ENCODE measurements around the gene SSC5D. TPM values are rescaled to one million over a fixed set of nuclear protein-coding genes. Genes with fewer than 3 reads are reported as not detected.

The SSC5D gene
- total and polyA plus RNA-seq, 10 of the 15 experiments (the other 5 are each of a cell fraction or from before 2014, with no cell fraction given) = 0.03 to 0.13 (median 0.05) TPM; not detected in 4

DNA sequence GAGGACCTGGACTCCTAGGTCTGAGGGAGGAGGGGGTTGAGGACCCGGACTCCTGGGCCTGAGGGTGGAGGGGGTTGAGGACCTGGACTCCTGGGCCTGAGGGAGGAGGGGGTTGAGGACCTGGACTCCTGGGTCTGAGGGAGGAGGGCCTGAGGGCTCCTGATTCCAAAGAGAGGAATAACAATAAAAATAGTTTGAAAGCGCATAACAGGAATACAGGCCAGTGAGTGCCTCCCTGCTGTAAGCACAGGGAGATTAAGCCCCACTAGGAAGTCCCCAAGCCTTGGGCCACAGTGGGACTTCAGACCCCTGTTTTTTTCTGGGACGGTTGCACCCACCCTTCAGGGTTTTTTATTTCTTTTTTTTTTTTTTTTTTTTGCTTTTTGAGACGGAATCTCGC, 49.9 kb downstream of the SSC5D start:
- intact Hi-C loops (cut with micrococcal nuclease; ENCODE audit: unreplicated experiment) (no loop called here), in situ Hi-C loops (cut with MboI) (no loop called here)
- no peak overlapping the region for H3K9ac ChIP-seq (ENCODE audit: control insufficient read depth, insufficient read depth, low read length)
- no TSS peak for BruUV-seq (replicated peaks)
- no peaks in the 10 kb centered on the region for H3K79me2 ChIP-seq (ENCODE audit: control insufficient read depth, insufficient read depth, low read length)
- H3K4me3 ChIP-seq = no peak overlapping the region
- TF ChIP-seq POLR2AphosphoS5 (IDR thresholded peaks at IDR 0.05; ENCODE audit: low read length) = no peak
- no peak for TF ChIP-seq RCOR1 (conservative IDR thresholded peaks at IDR 0.05; ENCODE audit: low read depth, low read length)
- no peak for TF ChIP-seq NBN (IDR thresholded peaks at IDR 0.05)
- no peak for TF ChIP-seq RAD51 (IDR thresholded peaks at IDR 0.05)
- no peak for TF ChIP-seq TARDBP (IDR thresholded peaks at IDR 0.05; ENCODE audit: borderline replicate concordance)
- TF ChIP-seq ZNF217 (IDR thresholded peaks at IDR 0.05) = no peak
- TF ChIP-seq PAX5 (IDR thresholded peaks at IDR 0.05; ENCODE audit: borderline replicate concordance, low read depth, low read length) = no peak
- no peak for TF ChIP-seq NFYA (IDR thresholded peaks at IDR 0.05; ENCODE audit: borderline replicate concordance, low read depth, low read length)
- TF ChIP-seq, protein P1, sequence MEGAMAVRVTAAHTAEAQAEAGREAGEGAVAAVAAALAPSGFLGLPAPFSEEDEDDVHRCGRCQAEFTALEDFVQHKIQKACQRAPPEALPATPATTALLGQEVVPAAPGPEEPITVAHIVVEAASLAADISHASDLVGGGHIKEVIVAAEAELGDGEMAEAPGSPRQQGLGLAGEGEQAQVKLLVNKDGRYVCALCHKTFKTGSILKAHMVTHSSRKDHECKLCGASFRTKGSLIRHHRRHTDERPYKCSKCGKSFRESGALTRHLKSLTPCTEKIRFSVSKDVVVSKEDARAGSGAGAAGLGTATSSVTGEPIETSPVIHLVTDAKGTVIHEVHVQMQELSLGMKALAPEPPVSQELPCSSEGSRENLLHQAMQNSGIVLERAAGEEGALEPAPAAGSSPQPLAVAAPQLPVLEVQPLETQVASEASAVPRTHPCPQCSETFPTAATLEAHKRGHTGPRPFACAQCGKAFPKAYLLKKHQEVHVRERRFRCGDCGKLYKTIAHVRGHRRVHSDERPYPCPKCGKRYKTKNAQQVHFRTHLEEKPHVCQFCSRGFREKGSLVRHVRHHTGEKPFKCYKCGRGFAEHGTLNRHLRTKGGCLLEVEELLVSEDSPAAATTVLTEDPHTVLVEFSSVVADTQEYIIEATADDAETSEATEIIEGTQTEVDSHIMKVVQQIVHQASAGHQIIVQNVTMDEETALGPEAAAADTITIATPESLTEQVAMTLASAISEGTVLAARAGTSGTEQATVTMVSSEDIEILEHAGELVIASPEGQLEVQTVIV (IDR thresholded peaks at IDR 0.05; ENCODE audit: borderline replicate concordance, partially characterized antibody) = no peak
- no peak for TF ChIP-seq RELA (IDR thresholded peaks at IDR 0.05; ENCODE audit: borderline replicate concordance, partially characterized antibody)
- TF ChIP-seq CBX5 (IDR thresholded peaks at IDR 0.05; ENCODE audit: low read depth) = no peak
- TF ChIP-seq STAT1 (conservative IDR thresholded peaks at IDR 0.05) = no peak
- TF ChIP-seq, protein P2, sequence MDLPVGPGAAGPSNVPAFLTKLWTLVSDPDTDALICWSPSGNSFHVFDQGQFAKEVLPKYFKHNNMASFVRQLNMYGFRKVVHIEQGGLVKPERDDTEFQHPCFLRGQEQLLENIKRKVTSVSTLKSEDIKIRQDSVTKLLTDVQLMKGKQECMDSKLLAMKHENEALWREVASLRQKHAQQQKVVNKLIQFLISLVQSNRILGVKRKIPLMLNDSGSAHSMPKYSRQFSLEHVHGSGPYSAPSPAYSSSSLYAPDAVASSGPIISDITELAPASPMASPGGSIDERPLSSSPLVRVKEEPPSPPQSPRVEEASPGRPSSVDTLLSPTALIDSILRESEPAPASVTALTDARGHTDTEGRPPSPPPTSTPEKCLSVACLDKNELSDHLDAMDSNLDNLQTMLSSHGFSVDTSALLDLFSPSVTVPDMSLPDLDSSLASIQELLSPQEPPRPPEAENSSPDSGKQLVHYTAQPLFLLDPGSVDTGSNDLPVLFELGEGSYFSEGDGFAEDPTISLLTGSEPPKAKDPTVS (IDR thresholded peaks at IDR 0.05; ENCODE audit: low read depth, low read length) = no peak
- TF ChIP-seq RAD21 (IDR thresholded peaks at IDR 0.05; ENCODE audit: insufficient read depth, low read depth, low read length) = no peak
- TF ChIP-seq, protein P3, sequence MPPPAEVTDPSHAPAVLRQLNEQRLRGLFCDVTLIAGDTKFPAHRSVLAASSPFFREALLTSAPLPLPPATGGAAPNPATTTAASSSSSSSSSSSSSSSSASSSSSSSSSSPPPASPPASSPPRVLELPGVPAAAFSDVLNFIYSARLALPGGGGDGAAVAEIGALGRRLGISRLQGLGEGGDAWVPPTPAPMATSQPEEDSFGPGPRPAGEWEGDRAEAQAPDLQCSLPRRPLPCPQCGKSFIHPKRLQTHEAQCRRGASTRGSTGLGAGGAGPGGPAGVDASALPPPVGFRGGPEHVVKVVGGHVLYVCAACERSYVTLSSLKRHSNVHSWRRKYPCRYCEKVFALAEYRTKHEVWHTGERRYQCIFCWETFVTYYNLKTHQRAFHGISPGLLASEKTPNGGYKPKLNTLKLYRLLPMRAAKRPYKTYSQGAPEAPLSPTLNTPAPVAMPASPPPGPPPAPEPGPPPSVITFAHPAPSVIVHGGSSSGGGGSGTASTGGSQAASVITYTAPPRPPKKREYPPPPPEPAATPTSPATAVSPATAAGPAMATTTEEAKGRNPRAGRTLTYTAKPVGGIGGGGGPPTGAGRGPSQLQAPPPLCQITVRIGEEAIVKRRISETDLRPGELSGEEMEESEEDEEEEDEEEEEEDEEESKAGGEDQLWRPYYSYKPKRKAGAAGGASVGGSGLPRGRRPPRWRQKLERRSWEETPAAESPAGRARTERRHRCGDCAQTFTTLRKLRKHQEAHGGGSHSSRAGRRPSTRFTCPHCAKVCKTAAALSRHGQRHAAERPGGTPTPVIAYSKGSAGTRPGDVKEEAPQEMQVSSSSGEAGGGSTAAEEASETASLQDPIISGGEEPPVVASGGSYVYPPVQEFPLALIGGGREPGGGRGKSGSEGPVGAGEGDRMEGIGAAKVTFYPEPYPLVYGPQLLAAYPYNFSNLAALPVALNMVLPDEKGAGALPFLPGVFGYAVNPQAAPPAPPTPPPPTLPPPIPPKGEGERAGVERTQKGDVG (CRISPR knock-in tag; IDR thresholded peaks at IDR 0.05) = no peak
- TF ChIP-seq FOS (IDR thresholded peaks at IDR 0.05; ENCODE audit: borderline replicate concordance, extremely low read depth, insufficient read length) = no peak
- no peak for TF ChIP-seq RFX5 (IDR thresholded peaks at IDR 0.05; ENCODE audit: low read depth, low read length)
- no peak for TF ChIP-seq RBBP5 (conservative IDR thresholded peaks at IDR 0.05)
- FAIRE-seq (no peak), ATAC-seq (no peak), DNase-seq (ENCODE audit: low read depth, low spot score) (no peak)
- H4K20me1 ChIP-seq (ENCODE audit: control insufficient read depth, insufficient read depth) = no peaks in the 10 kb centered on the region
- RAD21 ChIA-PET (ENCODE audit: unreplicated experiment) = no interaction called here
- 66% methylated on average over 2 of the region's 5 CpGs for WGBS (ENCODE audit: insufficient coverage, insufficient replicate concordance, low lambda C conversion rate, missing lambda C conversion rate)
- no peak overlapping the region for H3K4me2 ChIP-seq (ENCODE audit: control insufficient read depth, insufficient read depth)
- SMC1A ChIA-PET (ENCODE audit: uncharacterized antibody, unreplicated experiment) = no interaction called here
- CTCF ChIA-PET = no interaction called here
- no peaks in the 10 kb centered on the region for H3K4me1 ChIP-seq (ENCODE audit: control insufficient read depth, insufficient read depth, low read length)
- no peak overlapping the region for H2AFZ ChIP-seq (ENCODE audit: control insufficient read depth, low read depth, low read length)
- H3K9me3 ChIP-seq (replicated peaks; ENCODE audit: control insufficient read depth, insufficient read depth, low read length) = no peaks in the 10 kb centered on the region
- no peaks in the 10 kb centered on the region for H3K36me3 ChIP-seq (ENCODE audit: control insufficient read depth in 2 of 2, insufficient read depth in 2 of 2, low read length in 1 of 2)
- POLR2A ChIA-PET = interaction anchor here (0.5 kb wide), 1 partner anchor 486 kb away, joined by 3 read pairs; no protein-coding TSS in a partner anchor
- H3K27ac ChIP-seq (ENCODE audit: control insufficient read depth, insufficient read depth) = no peak overlapping the region
- no peaks in the 10 kb centered on the region for H3K27me3 ChIP-seq (replicated peaks in 1 of 2; ENCODE audit: control insufficient read depth in 2 of 2, insufficient read depth in 2 of 2, low read length in 1 of 2)

Measured in GM12878 (cell line).